ENCODE results near the gene PROZ.

Gene PROZ

DNA sequence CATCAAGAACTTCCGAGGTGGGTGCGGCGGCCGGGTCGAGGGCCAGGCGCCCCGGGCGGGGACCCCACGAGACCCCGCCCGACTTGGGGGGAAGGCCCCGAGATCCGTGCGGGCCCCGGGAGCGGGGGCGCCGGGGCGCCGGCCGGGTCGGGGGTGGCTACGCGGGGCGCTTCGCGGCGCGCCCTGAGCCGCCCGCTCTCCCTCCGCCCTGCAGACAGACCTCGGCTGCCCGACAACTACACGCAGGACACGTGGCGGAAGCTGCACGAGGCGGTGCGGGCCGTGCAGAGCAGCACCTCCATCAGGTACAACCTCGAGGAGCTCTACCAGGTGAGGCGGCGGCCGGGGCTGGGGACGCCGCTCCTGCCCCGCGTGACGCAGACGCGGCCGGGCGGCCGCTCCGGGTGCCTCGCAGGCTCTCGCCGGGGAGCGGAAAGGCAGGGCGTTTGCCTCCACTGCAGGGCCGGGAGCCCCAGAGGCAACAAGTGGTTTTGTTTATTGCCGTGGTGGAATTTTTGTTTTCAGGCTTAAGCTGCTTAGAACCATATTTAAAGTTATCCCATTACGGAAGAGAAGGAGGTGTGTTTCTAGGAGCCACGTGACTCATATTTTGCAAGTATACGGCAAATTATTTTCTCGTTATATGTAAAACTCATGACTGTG, 51.4 kb downstream of the PROZ start:
- H3K14ac ChIP-seq (ENCODE audit: low read length in 2 of 2) = peak overlapping the region in 1 of 2 experiments; percentile 98
- under 1% methylated on average over 40 of the region's 67 CpGs for WGBS
- H3K9me3 ChIP-seq (ENCODE audit: control insufficient read depth, low read length) = no peaks in the 10 kb centered on the region

DNA sequence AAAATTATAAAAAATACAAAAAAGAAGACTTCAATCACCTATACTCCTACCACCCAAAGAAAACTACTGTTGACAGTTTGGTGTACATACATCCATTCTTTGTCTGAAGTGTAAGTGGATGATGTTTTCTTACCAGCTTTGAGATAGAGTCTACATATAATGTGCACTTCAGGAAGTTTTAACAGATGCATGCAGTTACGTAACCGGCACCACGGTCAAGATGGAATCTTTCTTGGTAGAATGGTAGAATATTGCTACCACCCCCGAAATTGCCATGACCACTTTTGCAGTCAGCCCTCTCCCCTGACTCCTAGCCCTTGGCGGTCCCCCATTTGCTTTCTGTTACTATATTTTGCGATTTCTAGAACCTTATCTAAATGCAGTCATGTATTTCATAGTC, 52.4 kb downstream of the PROZ start:
- Histone ChIP-seq H2AFZ (ENCODE audit: low read depth, low read length) (no peak overlapping the region), H3K36me3 (ENCODE audit: control insufficient read depth in 1 of 2, insufficient read depth in 2 of 2, low read depth in 1 of 2, low read length in 2 of 2) (peaks cover 8 to 45% of the 10 kb centered on the region in 2 experiments), H3K27me3 (ENCODE audit: control insufficient read depth in 1 of 2, insufficient read depth in 1 of 2, low read length in 2 of 2) (no peaks in the 10 kb centered on the region), H4K8ac (ENCODE audit: low read length) (no peak overlapping the region), H4K91ac (ENCODE audit: low read length) (no peak overlapping the region), H2BK5ac (ENCODE audit: low read depth, low read length, poor library complexity, severe bottlenecking) (no peak overlapping the region), H3K18ac (ENCODE audit: low read depth in 1 of 2, low read length in 2 of 2) (no peak overlapping the region), H3K4me1 (ENCODE audit: control insufficient read depth, insufficient read depth, low read depth, low read length) (peaks cover 16% of the 10 kb centered on the region), H3K4ac (ENCODE audit: low read depth in 1 of 2, low read length in 2 of 2) (no peak overlapping the region), H2BK120ac (ENCODE audit: low read depth, low read length) (no peak overlapping the region), H2BK15ac (ENCODE audit: low read depth, poor library complexity, severe bottlenecking) (no peak overlapping the region), H3K23ac (ENCODE audit: low read length in 2 of 2) (no peak overlapping the region), H2BK12ac (ENCODE audit: low read length in 2 of 2) (no peak overlapping the region), H3K27ac (ENCODE audit: low read length, poor library complexity, severe bottlenecking) (no peak overlapping the region), H2AK5ac (ENCODE audit: low read length, severe bottlenecking) (no peak overlapping the region), H3K79me1 (replicated peaks; ENCODE audit: low read length, poor library complexity, severe bottlenecking) (peaks cover 5% of the 10 kb centered on the region), H3K9ac (ENCODE audit: low read length) (peak overlapping the region; percentile 90), H3K9me3 (ENCODE audit: control insufficient read depth, low read length) (no peaks in the 10 kb centered on the region), H3K14ac (ENCODE audit: low read length in 2 of 2) (no peak overlapping the region), H3K4me3 (ENCODE audit: insufficient read depth in 1 of 2, low read depth in 1 of 2, low read length in 2 of 2) (peak overlapping the region in 1 of 2 experiments; percentile 85), H3K4me2 (ENCODE audit: low read length, poor library complexity, severe bottlenecking) (peak overlapping the region; percentile 1)
- DNase-seq = no peak
- WGBS = 94% methylated on average over 4 of the region's 6 CpGs

More for the DNA sequence above, 51.4 kb downstream of the PROZ start:
- Histone ChIP-seq H3K27ac (ENCODE audit: low read length, poor library complexity, severe bottlenecking) (no peak overlapping the region), H2BK15ac (ENCODE audit: low read depth, poor library complexity, severe bottlenecking) (peak overlapping the region; percentile 95), H3K9ac (ENCODE audit: low read length) (peak overlapping the region; percentile 90), H4K91ac (ENCODE audit: low read length) (peak overlapping the region; percentile 36), H2BK12ac (ENCODE audit: low read length in 2 of 2) (peak overlapping the region in 1 of 2 experiments; percentile 21), H2BK5ac (ENCODE audit: low read depth, low read length, poor library complexity, severe bottlenecking) (peak overlapping the region; percentile 53), H3K4me1 (ENCODE audit: control insufficient read depth, insufficient read depth, low read depth, low read length) (peaks cover 7% of the 10 kb centered on the region), H3K79me1 (replicated peaks; ENCODE audit: low read length, poor library complexity, severe bottlenecking) (peaks cover 5% of the 10 kb centered on the region), H4K8ac (ENCODE audit: low read length) (peak overlapping the region; percentile 12), H2AFZ (ENCODE audit: low read depth, low read length) (peak overlapping the region; percentile 46), H2BK120ac (ENCODE audit: low read depth, low read length) (peak overlapping the region; percentile 97), H3K4me3 (ENCODE audit: insufficient read depth in 1 of 2, low read depth in 1 of 2, low read length in 2 of 2) (peak overlapping the region; percentile 85 to 95), H2AK5ac (ENCODE audit: low read length, severe bottlenecking) (no peak overlapping the region), H3K27me3 (ENCODE audit: control insufficient read depth in 1 of 2, insufficient read depth in 1 of 2, low read length in 2 of 2) (no peaks in the 10 kb centered on the region), H3K4ac (ENCODE audit: low read depth in 1 of 2, low read length in 2 of 2) (peak overlapping the region in 1 of 2 experiments; percentile 65), H3K18ac (ENCODE audit: low read depth in 1 of 2, low read length in 2 of 2) (peak overlapping the region; percentile 26 to 94), H3K23ac (ENCODE audit: low read length in 2 of 2) (peak overlapping the region in 1 of 2 experiments; percentile 34), H3K4me2 (ENCODE audit: low read length, poor library complexity, severe bottlenecking) (peak overlapping the region; percentile 74), H3K36me3 (ENCODE audit: control insufficient read depth in 1 of 2, insufficient read depth in 2 of 2, low read depth in 1 of 2, low read length in 2 of 2) (peaks cover 6 to 46% of the 10 kb centered on the region in 2 experiments)
- DNase-seq = peak; percentile 82

DNA sequence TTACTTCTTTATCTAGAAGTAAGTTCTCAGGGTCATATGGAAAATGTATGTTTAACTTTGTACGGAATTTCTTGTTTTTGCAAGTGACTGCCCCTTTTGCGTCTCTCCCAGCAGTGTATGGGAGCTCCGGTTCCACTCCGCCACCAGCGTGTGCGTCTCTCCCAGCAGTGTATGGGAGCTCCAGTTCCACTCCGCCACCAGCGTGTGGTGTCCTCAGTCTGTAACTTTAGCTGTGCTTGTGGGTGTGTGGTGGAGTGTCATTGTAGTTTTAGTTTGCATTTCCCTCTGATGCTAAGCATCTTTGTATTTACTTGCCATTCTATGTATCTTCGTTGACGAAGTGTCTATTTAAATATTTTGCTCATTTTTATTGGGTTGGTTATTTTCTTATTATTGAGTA, 53.3 kb downstream of the PROZ start:
- no peak overlapping the region for H3K27ac ChIP-seq (ENCODE audit: low read length, poor library complexity, severe bottlenecking)
- H3K23ac ChIP-seq (ENCODE audit: low read length in 2 of 2) = no peak overlapping the region
- no peak for DNase-seq
- H2BK120ac ChIP-seq (ENCODE audit: low read depth, low read length) = no peak overlapping the region
- no peak overlapping the region for H2AK5ac ChIP-seq (ENCODE audit: low read length, severe bottlenecking)
- H2AFZ ChIP-seq (ENCODE audit: low read depth, low read length) = no peak overlapping the region
- WGBS = 98% methylated on average over 10 of the region's 10 CpGs
- H3K27me3 ChIP-seq (ENCODE audit: control insufficient read depth in 1 of 2, insufficient read depth in 1 of 2, low read length in 2 of 2) = no peaks in the 10 kb centered on the region
- peaks cover 8 to 37% of the 10 kb centered on the region in 2 experiments for H3K36me3 ChIP-seq (ENCODE audit: control insufficient read depth in 1 of 2, insufficient read depth in 2 of 2, low read depth in 1 of 2, low read length in 2 of 2)
- no peak overlapping the region for H3K4me2 ChIP-seq (ENCODE audit: low read length, poor library complexity, severe bottlenecking)
- H4K8ac ChIP-seq (ENCODE audit: low read length) = no peak overlapping the region
- H3K79me1 ChIP-seq (replicated peaks; ENCODE audit: low read length, poor library complexity, severe bottlenecking) = peaks cover 3% of the 10 kb centered on the region
- H3K4ac ChIP-seq (ENCODE audit: low read depth in 1 of 2, low read length in 2 of 2) = no peak overlapping the region
- no peak overlapping the region for H3K9ac ChIP-seq (ENCODE audit: low read length)
- no peak overlapping the region for H3K14ac ChIP-seq (ENCODE audit: low read length in 2 of 2)
- H3K9me3 ChIP-seq (ENCODE audit: control insufficient read depth, low read length) = no peaks in the 10 kb centered on the region
- H4K91ac ChIP-seq (ENCODE audit: low read length) = no peak overlapping the region
- no peak overlapping the region for H2BK12ac ChIP-seq (ENCODE audit: low read length in 2 of 2)
- H2BK5ac ChIP-seq (ENCODE audit: low read depth, low read length, poor library complexity, severe bottlenecking) = no peak overlapping the region
- no peak overlapping the region for H3K4me3 ChIP-seq (ENCODE audit: insufficient read depth in 1 of 2, low read depth in 1 of 2, low read length in 2 of 2)
- H3K4me1 ChIP-seq (ENCODE audit: control insufficient read depth, insufficient read depth, low read depth, low read length) = peaks cover 20% of the 10 kb centered on the region
- H3K18ac ChIP-seq (ENCODE audit: low read depth in 1 of 2, low read length in 2 of 2) = no peak overlapping the region
- H2BK15ac ChIP-seq (ENCODE audit: low read depth, poor library complexity, severe bottlenecking) = no peak overlapping the region

DNA sequence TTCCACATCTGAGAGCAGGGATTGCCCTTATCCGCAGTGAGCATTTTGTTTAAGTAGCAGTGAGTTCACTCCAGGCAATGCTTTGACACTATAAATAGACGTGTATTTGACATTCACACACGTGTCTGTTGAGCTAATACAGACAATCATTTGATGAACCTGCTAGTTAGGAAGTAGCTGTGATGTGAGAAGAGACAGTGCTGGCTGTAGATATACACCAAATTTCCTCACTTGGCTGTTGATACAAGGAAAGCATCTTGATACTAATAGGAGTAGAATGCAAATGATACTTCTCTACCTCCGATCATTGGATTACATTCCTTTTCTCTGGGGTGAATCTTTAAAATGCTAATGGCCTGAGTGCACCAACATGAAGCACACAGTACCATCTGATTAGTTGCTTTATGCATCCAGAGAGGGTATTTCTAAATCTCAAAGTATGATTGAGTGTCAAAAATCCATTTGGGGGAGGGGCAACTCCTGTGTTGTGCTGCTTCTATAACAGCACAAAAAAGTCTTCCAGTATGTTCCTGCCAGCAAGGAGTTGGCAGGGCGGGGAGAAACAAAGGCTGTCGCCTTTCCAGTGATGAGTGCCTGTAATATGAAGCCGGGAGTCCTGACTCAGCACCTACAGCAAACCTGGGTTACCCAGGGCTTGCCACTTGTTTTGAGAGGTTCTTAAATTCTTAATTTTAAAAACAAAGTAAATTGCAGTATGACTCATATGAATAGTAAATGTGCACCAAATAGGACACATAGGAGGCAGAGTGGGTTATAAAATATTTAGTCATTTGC, 58.0 kb downstream of the PROZ start:
- Histone ChIP-seq H3K27me3 (ENCODE audit: control insufficient read depth in 1 of 2, insufficient read depth in 1 of 2, low read length in 2 of 2) (no peaks in the 10 kb centered on the region), H4K8ac (ENCODE audit: low read length) (no peak overlapping the region), H3K18ac (ENCODE audit: low read depth in 1 of 2, low read length in 2 of 2) (no peak overlapping the region), H4K91ac (ENCODE audit: low read length) (no peak overlapping the region), H3K9ac (ENCODE audit: low read length) (peak overlapping the region; percentile 61), H3K14ac (ENCODE audit: low read length in 2 of 2) (no peak overlapping the region), H2BK15ac (ENCODE audit: low read depth, poor library complexity, severe bottlenecking) (no peak overlapping the region), H3K79me1 (replicated peaks; ENCODE audit: low read length, poor library complexity, severe bottlenecking) (peaks cover 10% of the 10 kb centered on the region), H3K27ac (ENCODE audit: low read length, poor library complexity, severe bottlenecking) (peak overlapping the region; percentile 44), H3K23ac (ENCODE audit: low read length in 2 of 2) (no peak overlapping the region), H2AFZ (ENCODE audit: low read depth, low read length) (no peak overlapping the region), H2AK5ac (ENCODE audit: low read length, severe bottlenecking) (no peak overlapping the region), H2BK120ac (ENCODE audit: low read depth, low read length) (no peak overlapping the region), H3K4me3 (ENCODE audit: insufficient read depth in 1 of 2, low read depth in 1 of 2, low read length in 2 of 2) (no peak overlapping the region), H3K36me3 (ENCODE audit: control insufficient read depth in 1 of 2, insufficient read depth in 2 of 2, low read depth in 1 of 2, low read length in 2 of 2) (peaks cover 28 to 55% of the 10 kb centered on the region in 2 experiments), H3K4ac (ENCODE audit: low read depth in 1 of 2, low read length in 2 of 2) (no peak overlapping the region), H2BK5ac (ENCODE audit: low read depth, low read length, poor library complexity, severe bottlenecking) (no peak overlapping the region), H3K4me2 (ENCODE audit: low read length, poor library complexity, severe bottlenecking) (peak overlapping the region; percentile 18), H2BK12ac (ENCODE audit: low read length in 2 of 2) (no peak overlapping the region), H3K9me3 (ENCODE audit: control insufficient read depth, low read length) (no peaks in the 10 kb centered on the region), H3K4me1 (ENCODE audit: control insufficient read depth, insufficient read depth, low read depth, low read length) (peaks cover 27% of the 10 kb centered on the region)
- WGBS = 43% methylated on average over 5 of the region's 7 CpGs
- DNase-seq = peak; percentile 55
